SK-N-SH (cell line): Measurements from ENCODE around the gene USPL1.

Experiments used
- CHD2 ChIP-seq: fragments of 150-350 bp; IDR thresholded peaks from 2 replicates; pipeline ENCODE4 v1.6.1; 2018; ENCODE audit warnings: low read length; ENCODE audit not compliant: partially characterized antibody
- CTCF ChIP-seq: fragments of 200-600 bp; sonication (generic); IDR thresholded peaks from 2 replicates; pipeline ENCODE4 v1.6.1; 2017; ENCODE audit warnings: antibody characterized with exemption, mild to moderate bottlenecking, moderate library complexity
- EZH2phosphoT487 ChIP-seq: fragments of 200-600 bp; sonication (generic); IDR thresholded peaks from 2 replicates; pipeline ENCODE4 v1.6.1; 2017; ENCODE audit warnings: low read depth, mixed run types, mild to moderate bottlenecking, antibody characterized with exemption, moderate library complexity, borderline replicate concordance
- MEF2A ChIP-seq: IDR thresholded peaks from 2 replicates; pipeline ENCODE4 v1.4.0; 2012; ENCODE audit warnings: low read depth, borderline replicate concordance
- POLR2AphosphoS5 ChIP-seq: IDR thresholded peaks from 2 replicates; pipeline ENCODE4 v1.6.1; 2012; ENCODE audit warnings: low read depth, low read length
- RAD21 ChIP-seq: IDR thresholded peaks from 2 replicates; pipeline ENCODE4 v1.6.1; 2012; ENCODE audit warnings: mild to moderate bottlenecking, low read length
- RCOR1 ChIP-seq: fragments of 150-350 bp; IDR thresholded peaks from 2 replicates; pipeline ENCODE4 v1.6.1; 2017; ENCODE audit warnings: antibody characterized with exemption, low read length
- REST ChIP-seq: IDR thresholded peaks from 2 replicates; pipeline ENCODE4 v1.6.1; 2012; ENCODE audit warnings: mild to moderate bottlenecking, low read depth, low read length, moderate library complexity
- RFX5 ChIP-seq: IDR thresholded peaks from 2 replicates; pipeline ENCODE4 v1.6.1; 2012; ENCODE audit warnings: mild to moderate bottlenecking, improper control_type of control experiment, low read length
- SIN3A ChIP-seq: IDR thresholded peaks from 2 replicates; pipeline ENCODE4 v1.6.1; 2012; ENCODE audit warnings: low read depth, mild to moderate bottlenecking, low read length, moderate library complexity, borderline replicate concordance
- TAF1 ChIP-seq: IDR thresholded peaks from 2 replicates; pipeline ENCODE4 v1.6.1; 2012; ENCODE audit warnings: low read depth, mild to moderate bottlenecking, low read length, moderate library complexity, borderline replicate concordance
- TCF12 ChIP-seq: IDR thresholded peaks from 2 replicates; pipeline ENCODE4 v1.4.0; 2012
- USF2 ChIP-seq: fragments of 150-350 bp; IDR thresholded peaks from 2 replicates; pipeline ENCODE4 v1.6.1; 2017; ENCODE audit warnings: antibody characterized with exemption, low read length, low read depth, borderline replicate concordance
- YY1 ChIP-seq: IDR thresholded peaks from 2 replicates; pipeline ENCODE4 v1.4.0; 2012; ENCODE audit warnings: low read depth, mild to moderate bottlenecking

GRCh38 chr13:30622551-30622950 lies 4.8 kb downstream of the USPL1 start:
- TF ChIP-seq SIN3A: no peak
- TF ChIP-seq CHD2: no peak
- TF ChIP-seq RCOR1: no peak
- no peak for TF ChIP-seq CTCF
- no peak for TF ChIP-seq MEF2A
- no peak for TF ChIP-seq USF2
- no peak for TF ChIP-seq TCF12
- TF ChIP-seq REST: no peak
- no peak for TF ChIP-seq RFX5
- TF ChIP-seq EZH2phosphoT487: no peak
- no peak for TF ChIP-seq POLR2AphosphoS5
- TF ChIP-seq RAD21: no peak
- no peak for TF ChIP-seq YY1
- TF ChIP-seq TAF1: no peak
